HG03457 (cell line): ENCODE results near the gene ADCY3.
"Not testable (repeated sequence)": the region's sequence is repeated elsewhere in the genome, so short reads cannot be mapped to it uniquely, and the experiment has no call there.

ENCODE experiments used
- ATAC-seq: cut with Tn5 transposase; IDR thresholded peaks from one replicate; pipeline ENCODE4 v1.9.1; 2021; ENCODE audit warnings: moderate number of reproducible peaks; ENCODE audit not compliant: unreplicated experiment

ADCY3 gene

GRCh38 chr2:24820598-24821432 is 99.2 kb downstream of the ADCY3 start:
- ATAC-seq, result no peak

- no peak for ATAC-seq
These were observed 99.9 kb downstream of the ADCY3 start for GRCh38 chr2:24820175-24820513.

GRCh38 chr2:24819442-24820174 is 100.4 kb downstream of the ADCY3 start:
- no peak for ATAC-seq

GRCh38 chr2:24818721-24819167 is 101.3 kb downstream of the ADCY3 start:
- ATAC-seq, result no peak

DNA sequence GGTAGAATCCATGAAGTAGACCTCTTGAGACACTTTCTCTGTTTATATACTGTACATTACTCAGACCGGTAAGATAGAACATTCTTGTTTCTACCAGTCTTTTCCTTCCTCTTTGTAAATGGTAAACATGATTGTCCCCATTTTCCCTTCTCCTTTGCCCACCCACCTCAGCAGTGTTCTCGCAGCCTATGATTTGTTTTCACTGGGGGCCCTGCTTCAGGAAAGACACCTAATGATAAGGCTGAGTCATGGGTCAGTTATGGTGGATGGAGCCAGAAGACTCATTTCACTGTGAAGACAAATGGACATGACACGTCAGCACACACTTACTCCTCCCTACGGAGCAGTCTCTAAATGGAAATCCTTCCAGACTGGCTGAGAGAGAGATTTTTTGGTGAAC is 103.2 kb downstream of the ADCY3 start:
- ATAC-seq, result no peak

GRCh38 chr2:24816404-24816803 is 103.6 kb downstream of the ADCY3 start:
- ATAC-seq, result no peak

DNA sequence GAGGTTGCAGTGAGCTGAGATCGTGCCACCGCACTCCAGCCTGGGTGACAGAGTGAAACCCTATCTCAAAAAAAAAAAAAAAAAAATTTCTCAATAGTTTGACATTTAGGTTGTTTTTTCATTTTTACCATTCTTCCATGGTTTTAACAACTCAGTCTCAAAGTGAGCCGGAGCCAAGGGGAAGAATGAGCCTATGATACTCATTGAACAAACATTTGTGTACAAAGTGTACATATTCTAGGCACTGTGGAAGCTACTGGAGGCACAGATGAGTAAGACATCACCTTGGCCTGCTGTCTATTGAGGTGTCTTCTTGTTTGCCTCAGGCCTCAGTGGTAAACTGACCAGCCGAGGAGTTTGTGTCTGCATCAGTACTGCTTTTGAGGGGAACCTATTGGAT is 104.9 kb downstream of the ADCY3 start:
- ATAC-seq, result no peak

- no peak for ATAC-seq
These were observed 105.5 kb downstream of the ADCY3 start for GRCh38 chr2:24814516-24814915.

DNA sequence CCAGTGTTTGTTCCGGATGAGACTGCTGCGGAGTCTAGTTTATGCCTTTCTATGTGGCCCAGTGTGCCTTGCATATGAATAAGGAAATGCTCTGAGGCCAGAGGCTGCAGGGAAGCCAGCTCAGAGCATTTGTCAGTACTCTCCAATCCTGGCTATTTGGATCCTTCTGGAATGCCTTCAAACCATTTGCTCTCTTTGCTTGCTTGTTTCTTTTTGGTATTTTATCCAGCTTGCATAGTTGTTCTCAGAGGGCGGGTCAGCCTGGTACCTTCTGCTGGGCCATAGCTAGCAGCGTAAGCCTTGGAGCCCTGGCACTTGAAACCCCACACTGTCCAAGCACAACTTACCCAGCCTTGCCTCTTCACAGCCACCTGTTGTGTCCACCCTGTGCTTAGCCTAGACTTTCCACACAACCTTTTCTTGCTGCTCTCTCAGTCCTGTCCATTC is 106.3 kb downstream of the ADCY3 start:
- no peak for ATAC-seq

- ATAC-seq, result no peak
These were observed 110.6 kb downstream of the ADCY3 start for GRCh38 chr2:24809316-24810007.

- ATAC-seq, result no peak
These were observed 113.4 kb downstream of the ADCY3 start for GRCh38 chr2:24806661-24807036.

GRCh38 chr2:24805811-24806660 is 114.0 kb downstream of the ADCY3 start:
- ATAC-seq, result not testable (repeated sequence)

- not testable (repeated sequence) for ATAC-seq
These were observed 119.5 kb downstream of the ADCY3 start for GRCh38 chr2:24800487-24800886.

DNA sequence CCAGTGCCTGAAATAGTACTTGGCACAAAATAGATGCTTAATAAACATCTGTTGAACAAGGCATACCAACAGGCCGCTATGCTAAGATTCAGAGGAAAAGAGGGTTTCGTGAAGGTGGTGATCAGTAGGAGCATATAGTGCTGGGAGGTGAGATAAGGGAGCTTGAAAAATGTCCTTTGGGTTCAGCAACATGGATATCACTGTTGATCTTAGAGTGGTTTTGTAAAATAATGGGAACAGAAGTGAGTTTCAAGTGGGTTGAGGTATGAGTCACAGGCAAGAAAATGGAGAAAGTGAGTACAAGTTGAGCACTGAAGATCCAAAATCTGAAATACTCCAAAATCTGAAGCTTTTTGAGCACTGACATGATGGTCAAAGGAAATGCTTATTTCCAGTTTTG is 122.4 kb downstream of the ADCY3 start:
- ATAC-seq, result no peak

DNA sequence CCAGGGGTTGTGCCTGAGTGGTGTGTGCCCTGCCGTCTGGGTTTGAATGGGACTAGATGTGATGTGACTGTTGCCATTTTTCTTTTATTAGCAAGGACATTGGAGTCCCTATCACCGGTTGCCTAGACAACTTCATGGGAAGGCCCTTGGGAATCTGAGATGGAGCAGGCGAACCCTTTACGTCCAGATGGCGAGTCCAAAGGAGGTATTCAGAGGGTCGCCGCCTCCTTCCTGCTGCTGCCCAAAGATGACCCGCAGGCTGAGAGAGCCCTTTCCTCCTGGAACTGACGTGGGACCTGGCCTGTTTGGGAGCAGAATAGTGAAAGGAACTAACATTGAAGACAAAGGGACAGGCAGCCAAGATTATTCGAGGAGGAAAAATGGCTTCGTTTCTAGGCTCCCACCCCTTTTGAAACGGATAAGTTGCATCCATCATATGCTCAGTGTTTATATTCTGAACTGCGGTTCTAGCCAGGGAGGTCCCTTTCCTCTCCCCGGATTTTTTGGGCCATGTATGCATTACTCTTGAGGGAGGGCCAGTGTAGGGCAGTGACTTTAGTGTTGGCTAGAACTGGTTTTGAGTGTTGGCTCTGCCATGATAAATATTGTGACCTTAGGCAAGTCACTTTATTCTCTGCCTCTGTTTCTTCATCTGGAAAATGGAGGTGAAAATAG is 126.1 kb downstream of the ADCY3 start:
- ATAC-seq, result no peak

DNA sequence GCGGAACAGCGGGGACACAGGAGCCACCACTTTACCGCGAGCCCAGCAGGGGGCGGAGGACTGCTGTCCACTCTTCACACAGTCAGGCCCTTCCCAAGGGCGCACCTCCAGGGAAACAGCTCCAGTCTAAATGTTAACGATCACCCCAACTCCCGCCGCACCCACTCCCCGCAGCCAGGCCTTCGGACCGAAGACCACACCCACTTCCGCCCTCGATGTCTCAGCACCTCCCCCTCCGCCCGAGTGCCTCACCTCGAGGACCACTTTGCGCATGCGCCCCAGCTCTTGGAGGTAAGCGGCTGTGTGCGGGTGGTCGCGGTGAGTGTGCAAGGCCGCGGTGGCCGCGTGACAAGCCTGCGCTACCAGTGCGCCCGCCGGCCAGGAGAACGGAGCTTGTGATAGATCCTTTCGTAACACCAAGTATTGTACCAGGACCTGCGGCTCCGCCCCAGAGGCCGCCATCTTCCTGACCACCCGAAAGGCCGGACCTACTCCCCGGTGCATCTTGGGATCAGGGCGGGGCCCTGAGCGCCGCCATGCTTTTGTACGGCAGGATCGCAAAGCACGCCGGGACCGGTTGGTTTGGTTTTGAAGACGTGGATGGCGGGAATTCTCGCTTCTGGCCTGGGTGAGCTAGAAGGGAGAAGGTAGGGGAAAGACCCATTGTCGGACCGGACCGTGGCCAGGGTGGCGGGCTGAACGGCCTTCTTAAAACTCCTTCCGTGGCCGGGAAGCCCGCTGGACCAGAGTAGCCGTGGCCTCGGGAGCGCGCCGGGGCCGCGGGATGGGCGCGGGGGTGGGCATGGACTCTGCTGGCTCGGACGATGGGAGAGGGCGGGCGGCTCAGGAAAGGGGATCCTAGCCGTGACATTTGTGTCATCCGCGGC is 126.9 kb downstream of the ADCY3 start, which contains the start of the genes CENPO and PTRHD1:
CENPO (plus strand) TSS at position 552 of the 887 bp plus-strand sequence. CDS start 495 bp downstream, outside the sequence.
PTRHD1 (minus strand) TSS at position 518 of the 887 bp plus-strand sequence; CDS start at position 504, 14 bp downstream.
- peak; percentile 87 for ATAC-seq

DNA sequence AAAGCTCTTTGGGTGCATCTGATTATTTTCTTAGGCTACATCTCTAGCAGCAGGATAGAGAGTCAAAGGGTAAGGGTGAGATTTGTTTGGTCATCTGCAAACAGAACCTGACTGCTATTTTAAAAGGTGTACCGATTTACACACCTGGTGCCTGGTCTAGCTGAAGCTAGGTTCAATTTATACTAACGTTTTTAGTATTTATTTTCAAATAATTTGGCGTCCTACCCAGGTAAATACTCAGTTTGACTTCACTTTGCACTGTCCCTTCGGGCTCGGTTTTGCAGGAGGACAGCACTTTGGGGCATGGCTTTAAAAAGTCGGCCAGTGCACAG is 127.5 kb downstream of the ADCY3 start:
- no peak for ATAC-seq

DNA sequence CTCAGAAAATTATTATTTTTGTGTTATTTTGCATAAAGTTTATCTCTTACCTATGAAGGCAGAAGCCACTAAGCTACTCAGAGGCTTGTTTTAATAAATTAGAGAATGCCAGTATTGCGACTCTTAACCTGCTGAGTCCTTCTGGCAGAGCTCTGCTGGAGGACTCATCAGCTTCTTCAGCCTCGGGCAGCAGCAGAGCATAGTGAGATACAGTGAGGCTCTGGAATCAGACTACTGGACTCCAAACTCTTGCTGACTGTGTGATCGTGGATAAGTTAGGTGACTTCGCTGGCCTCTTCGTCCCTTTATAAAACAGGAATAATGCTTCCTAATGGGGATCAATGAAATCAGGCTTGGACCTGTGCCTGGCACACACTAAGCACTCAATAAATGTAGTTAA is 128.6 kb downstream of the ADCY3 start:
- ATAC-seq, result no peak

- ATAC-seq, result no peak
These were observed 131.2 kb downstream of the ADCY3 start for GRCh38 chr2:24788816-24789215.
